T-helper 2 cell treated with Interferon-gamma antibody and Interleukin-4, amounts not matched to agents 100 ng/mL and 5 ng/mL, for 36 hours (primary cell): ENCODE measurements around the gene PSEN1. TPM values are rescaled to one million over a fixed set of nuclear protein-coding genes. Genes with fewer than 3 reads are reported as not detected.

Source experiments
- intact Hi-C: fragments of 100-400 bp; cut with micrococcal nuclease; formaldehyde crosslinking; loops from one replicate; pipeline ENCODE4 v1.15.1; 2023
- total RNA-seq: library from RNA; stranded (reverse); gene quantifications from 2 replicates; pipeline ENCODE4 v1.2.3, GENCODE V29; 2022

The PSEN1 gene
- total RNA-seq: 43.1 and 44.1 TPM in 2 replicates

- intact Hi-C loops: loop anchor here (1.0 to 5.0 kb wide), 2 partner anchors 78 to 751 kb away; partner anchors contain the start of genes RBM25 and ZNF410
These were observed at the start of gene PSEN1 for GRCh38 chr14:73136387-73137225. TSS of gene PSEN1 (plus strand) at chr14:73136507. CDS start at chr14:73148020, 11,513 bp downstream.

GRCh38 chr14:73091044-73091443 lies 45.3 kb upstream of the PSEN1 start:
- intact Hi-C loops: no loop called here

GRCh38 chr14:73097421-73097820 lies 38.9 kb upstream of the PSEN1 start:
- intact Hi-C loops: no loop called here

DNA sequence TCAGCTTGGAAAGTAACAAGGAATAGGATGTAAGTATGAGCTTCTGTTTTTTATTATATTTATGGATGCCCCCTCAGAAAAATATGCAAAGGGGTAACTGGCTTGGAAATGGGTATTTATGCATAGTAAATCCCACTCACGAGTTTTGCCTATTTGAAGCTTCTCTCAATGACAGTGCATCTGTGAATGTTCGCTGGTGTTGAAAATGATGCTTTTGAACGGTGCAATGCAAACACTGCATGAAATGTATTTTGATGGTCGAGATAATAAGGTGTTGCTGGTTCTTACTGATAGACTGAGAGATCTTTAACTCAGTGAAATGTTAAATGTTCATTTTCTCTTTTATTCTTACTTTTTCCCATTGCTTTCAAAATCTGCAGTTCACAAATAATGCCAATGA lies 36.0 kb upstream of the PSEN1 start:
- intact Hi-C loops: no loop called here

DNA sequence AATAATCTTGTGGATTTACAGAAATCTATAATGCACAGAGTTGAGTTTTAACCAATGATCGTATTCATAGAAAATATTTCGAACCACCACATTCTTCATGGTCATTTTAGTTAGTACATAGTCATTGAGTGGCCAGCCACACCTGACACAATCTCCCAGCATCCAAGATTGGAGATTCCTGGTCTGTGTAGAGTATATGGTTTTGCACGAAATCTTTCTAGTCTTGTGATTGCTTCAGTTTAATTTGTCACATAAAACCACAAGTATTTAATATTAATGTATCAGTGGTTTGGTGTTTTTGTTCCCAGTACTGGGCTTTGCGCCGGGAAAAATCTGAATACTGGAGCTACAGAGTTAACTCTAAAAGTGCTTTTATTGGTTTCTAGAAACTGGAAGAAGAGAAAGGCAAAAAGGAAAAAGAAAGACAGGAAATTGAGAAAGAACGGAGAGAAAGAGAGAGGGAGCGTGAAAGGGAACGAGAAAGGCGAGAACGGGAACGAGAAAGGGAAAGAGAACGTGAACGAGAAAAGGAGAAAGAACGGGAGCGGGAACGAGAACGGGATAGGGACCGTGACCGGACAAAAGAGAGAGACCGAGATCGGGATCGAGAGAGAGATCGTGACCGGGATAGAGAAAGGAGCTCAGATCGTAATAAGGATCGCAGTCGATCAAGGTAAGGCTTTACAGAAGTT lies 33.4 kb upstream of the PSEN1 start:
- intact Hi-C loops: no loop called here

DNA sequence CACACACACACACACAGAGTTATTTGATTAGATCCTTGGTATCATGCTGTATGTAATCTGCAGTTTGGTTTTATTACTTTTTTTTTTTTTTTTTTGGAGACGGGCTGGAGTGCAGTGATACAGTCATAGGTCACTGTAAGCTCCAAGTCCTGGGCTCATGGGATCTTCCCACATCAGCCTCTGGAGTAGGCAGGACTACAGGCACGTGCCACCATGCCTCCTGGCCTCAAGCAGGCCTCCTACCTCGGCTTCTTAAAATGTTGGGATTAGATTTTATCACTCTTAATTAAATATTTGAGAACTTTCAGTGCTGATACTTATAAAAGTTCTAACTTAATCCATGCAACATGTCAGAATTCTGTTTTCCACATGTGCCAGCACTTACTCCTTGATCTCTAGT lies 31.3 kb upstream of the PSEN1 start:
- intact Hi-C loops: no loop called here

GRCh38 chr14:73105727-73106126 lies 30.6 kb upstream of the PSEN1 start:
- intact Hi-C loops: no loop called here

DNA sequence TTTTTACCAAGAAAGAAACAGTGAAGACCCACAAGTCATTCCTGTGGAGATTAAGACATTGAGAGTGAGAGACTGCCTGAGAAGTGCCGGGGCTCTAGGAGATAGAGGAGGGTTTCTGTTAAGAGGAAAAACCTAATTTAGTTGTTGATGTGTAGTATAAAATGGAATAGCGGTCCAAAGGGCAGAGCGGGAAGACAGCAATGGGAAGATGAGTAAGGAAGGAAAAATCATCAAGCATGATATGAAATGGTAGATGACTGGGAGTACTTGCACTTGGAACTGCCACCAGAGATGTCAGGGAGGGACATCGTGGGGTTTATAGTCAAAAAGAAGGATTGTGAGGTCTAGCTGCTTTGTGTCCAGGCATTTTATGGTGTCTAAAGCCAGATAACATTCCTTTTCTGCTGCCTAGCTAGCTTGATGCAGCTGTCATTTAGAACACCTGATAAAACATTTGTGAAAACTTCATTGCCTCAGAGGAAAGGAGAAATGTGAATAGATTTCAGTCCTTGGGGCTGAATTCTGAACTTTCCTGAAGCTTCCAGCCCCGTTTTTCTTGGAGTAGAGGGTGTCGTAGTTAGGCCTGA lies 20.1 kb upstream of the PSEN1 start:
- intact Hi-C loops: no loop called here

- intact Hi-C loops: no loop called here
These were observed 12.0 kb upstream of the PSEN1 start for GRCh38 chr14:73124180-73124894.

GRCh38 chr14:73125169-73125588 lies 11.1 kb upstream of the PSEN1 start:
- intact Hi-C loops: no loop called here

- intact Hi-C loops: no loop called here
These were observed 10.6 kb upstream of the PSEN1 start for GRCh38 chr14:73125746-73126145.

DNA sequence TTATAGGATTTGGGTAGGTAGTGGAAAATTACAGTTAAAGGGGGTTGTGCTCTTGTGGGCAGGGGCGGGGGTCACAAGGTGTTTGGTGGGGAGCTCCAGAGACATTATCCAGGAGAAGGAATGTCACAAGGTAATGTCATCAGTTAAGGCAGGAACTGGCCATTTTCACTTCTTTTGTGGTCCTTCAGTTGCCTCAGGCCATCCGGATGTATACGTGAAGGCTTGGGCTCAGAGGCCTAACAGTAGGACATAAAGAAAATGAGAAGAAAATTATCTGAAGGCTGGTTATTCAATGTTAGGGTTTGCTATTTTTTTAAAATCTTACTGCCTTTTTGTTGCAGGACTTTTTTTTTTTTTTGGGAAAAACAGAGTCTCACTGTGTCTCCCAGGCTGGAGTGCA lies 2.5 kb upstream of the PSEN1 start:
- intact Hi-C loops: no loop called here

GRCh38 chr14:73136085-73136386 lies 271 bp upstream of the PSEN1 start:
- intact Hi-C loops: loop anchor here (1.0 to 5.0 kb wide), 2 partner anchors 78 to 751 kb away; partner anchors contain the start of genes RBM25 and ZNF410

DNA sequence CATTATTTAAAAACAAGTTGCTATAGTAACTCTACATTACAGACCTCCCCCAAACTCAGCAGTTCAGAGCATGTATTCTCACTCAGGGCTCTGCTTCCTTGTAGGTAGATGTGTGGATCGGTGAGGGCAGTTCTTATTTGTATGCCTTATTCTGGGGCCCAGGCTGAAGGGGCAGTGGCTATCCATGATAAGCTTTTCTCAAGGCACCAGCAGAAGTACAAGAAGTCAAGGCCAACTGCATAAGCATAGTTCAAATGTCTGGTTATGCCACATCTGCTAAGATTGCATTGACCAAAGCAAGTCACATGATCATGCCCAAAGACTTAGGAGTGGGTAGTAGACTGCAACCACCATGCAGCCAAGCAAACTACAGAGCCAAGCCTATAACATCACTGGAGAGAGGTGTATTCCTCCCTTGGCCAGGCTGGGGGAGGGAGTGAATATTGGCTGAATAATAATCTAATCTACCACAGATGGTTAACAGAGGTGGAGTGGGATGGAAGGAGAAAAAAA lies 4.6 kb downstream of the PSEN1 start:
- intact Hi-C loops: no loop called here

DNA sequence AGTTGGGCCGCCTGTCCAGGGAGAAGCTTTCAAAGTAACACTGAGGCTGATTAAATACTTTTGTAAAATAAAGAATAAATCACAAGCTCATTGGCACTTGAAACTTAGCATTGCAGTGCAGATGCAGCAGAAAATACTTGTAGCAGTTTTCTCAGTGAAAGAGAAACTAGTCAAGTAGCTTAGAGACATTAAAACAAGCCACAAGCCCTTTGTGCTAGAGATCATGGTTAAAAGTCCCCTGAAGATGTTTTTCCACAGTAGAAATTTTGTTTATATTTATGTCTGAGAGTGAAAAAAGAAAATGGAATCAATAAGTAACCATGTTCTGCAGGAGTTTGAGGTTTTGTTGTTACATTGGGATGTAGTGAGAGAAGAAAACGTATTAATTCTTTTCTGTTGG lies 5.9 kb downstream of the PSEN1 start:
- intact Hi-C loops: no loop called here

DNA sequence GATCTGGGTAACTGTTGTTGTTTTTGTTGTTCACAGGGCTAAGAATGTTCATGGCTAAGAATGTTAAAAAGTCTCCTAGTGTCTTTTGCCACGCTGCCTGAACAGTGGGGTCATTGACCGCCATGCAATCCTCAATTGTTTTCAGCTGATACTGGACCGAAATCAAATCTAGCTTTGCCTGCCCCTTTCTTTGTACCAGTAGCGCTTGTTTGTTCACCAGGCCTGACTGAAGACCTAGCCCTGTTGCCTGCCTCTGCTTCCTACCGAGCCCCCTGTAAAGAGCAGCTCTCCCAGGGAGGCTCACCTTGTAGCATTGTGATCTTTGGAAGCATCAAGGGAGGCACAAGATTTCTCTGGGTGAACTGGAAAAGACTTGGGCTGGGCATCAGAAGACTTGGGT lies 6.7 kb downstream of the PSEN1 start:
- intact Hi-C loops: no loop called here

DNA sequence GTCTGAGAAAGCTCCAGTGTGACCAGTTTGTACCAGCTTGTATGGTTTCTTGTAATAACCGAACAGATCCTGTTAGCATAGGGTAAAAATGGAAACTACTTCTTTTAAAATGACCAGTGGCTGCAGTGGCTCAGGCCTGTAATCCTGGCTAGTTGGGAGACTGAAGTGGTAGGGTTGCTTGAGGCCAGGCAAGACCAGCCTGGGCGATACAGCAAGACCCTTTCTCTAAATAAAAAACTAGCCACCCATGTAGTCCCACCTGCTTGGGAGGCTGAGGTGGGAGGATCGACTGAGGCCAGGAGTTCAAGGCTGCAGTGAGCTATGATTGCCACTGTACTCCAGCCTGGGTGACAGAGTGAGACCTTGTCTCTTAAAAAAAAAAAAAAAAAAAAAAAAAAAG lies 7.3 kb downstream of the PSEN1 start:
- intact Hi-C loops: no loop called here

DNA sequence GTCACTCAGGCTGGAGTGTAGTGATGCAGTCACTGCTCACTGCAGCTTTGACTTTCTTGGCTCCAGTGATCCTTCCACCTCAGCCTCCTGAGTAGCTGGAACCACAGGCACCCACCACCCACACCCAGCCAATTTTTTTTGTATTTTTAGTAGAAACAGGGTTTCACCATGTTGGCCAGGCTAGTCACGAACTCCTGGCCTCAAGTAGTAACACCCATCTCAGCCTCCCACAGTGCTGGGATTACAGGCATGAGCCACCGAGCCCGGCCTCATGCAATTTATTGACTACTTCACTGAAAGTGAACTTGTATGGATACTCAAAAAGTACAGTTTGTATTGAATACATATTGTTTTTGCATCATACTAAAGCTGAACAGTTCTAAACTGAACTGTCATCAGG lies 9.1 kb downstream of the PSEN1 start:
- intact Hi-C loops: no loop called here

- intact Hi-C loops: no loop called here
These were observed 9.8 kb downstream of the PSEN1 start for GRCh38 chr14:73146111-73146510.

GRCh38 chr14:73149753-73150152 lies 13.4 kb downstream of the PSEN1 start:
- intact Hi-C loops: no loop called here

DNA sequence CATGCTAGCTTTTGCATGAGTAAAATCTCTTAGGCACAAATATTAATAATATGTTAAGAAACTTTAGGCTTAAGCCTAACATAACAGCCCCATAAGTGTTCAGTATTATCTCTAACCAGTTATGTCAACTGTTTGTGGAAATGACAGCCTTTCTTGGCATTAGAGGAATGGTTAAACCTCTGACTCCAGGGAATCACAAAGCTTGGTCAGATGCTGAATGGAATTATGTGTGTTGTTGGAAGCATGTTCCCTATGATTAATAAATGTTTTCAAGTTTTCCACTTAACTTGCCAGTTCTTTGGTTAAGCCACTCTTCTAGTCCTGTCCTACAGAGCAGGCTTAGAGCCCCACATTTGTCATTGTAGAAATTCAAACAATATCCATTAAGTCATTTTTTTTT lies 17.0 kb downstream of the PSEN1 start:
- intact Hi-C loops: no loop called here

GRCh38 chr14:73162251-73162650 lies 25.9 kb downstream of the PSEN1 start:
- intact Hi-C loops: no loop called here
